Spleen (tissue), 11 donors: Measurements from ENCODE around the gene CFAP20. TPM values are rescaled to one million over a fixed set of nuclear protein-coding genes. Genes with fewer than 3 reads are reported as not detected.

Experiments
- DNase-seq: peaks from one replicate; pipeline ENCODE4 v3.0.0-alpha.2; 2020
- H3K27ac ChIP-seq, 8 donors: fragments of 200-600 bp; sonication (generic) in 7 of 8; 1 replicate in 4 of 8; 2 replicates in 4 of 8; pipeline versions ENCODE4 v1.5.0 to v1.8.0; 2016 to 2021; ENCODE audit warnings: inconsistent platforms in 4 of 8, mild to moderate bottlenecking in 4 of 8, moderate library complexity in 1 of 8
- H3K27me3 ChIP-seq, 7 donors: fragments of 200-600 bp; sonication (generic) in 6 of 7; replicated peaks in 1 of 7; 1 replicate in 4 of 7; 2 replicates in 3 of 7; pipeline versions ENCODE4 v1.5.0 to v1.8.0; 2016 to 2021; ENCODE audit warnings: inconsistent platforms in 3 of 7, mild to moderate bottlenecking in 1 of 7
- H3K36me3 ChIP-seq, 6 donors: fragments of 200-600 bp; sonication (generic) in 5 of 6; 1 replicate in 4 of 6; 2 replicates in 2 of 6; pipeline versions ENCODE4 v1.5.0 to v1.8.0; 2016 to 2021; ENCODE audit warnings: inconsistent platforms in 2 of 6
- H3K4me1 ChIP-seq, 6 donors: fragments of 200-600 bp; sonication (generic) in 5 of 6; 1 replicate in 3 of 6; 2 replicates in 3 of 6; pipeline versions ENCODE4 v1.5.0 to v1.8.0; 2016 to 2021; ENCODE audit warnings: inconsistent platforms in 3 of 6
- H3K4me3 ChIP-seq, 8 donors: fragments of 200-600 bp; sonication (generic) in 7 of 8; 1 replicate in 4 of 8; 2 replicates in 4 of 8; pipeline versions ENCODE4 v1.5.0 to v1.8.0; 2016 to 2021; ENCODE audit warnings: inconsistent platforms in 4 of 8, mild to moderate bottlenecking in 4 of 8, moderate library complexity in 2 of 8
- H3K9me3 ChIP-seq, 8 donors: fragments of 200-600 bp; sonication (generic) in 7 of 8; 1 replicate in 4 of 8; 2 replicates in 4 of 8; pipeline versions ENCODE4 v1.5.0 to v1.8.0; 2016 to 2021; ENCODE audit warnings: inconsistent platforms in 4 of 8
- CTCF ChIP-seq, 11 experiments: fragments of 200-600 bp in 7 of 11; fragments of 450-650 bp in 4 of 11; sonication (generic) in 4 of 11; IDR thresholded peaks in 8 of 11; conservative IDR thresholded peaks in 3 of 11; 1 replicate in 7 of 11; 2 replicates in 4 of 11; pipeline versions ENCODE4 v1.4.0 to v1.8.0; 2016 to 2021; ENCODE audit warnings: antibody characterized with exemption in 11 of 11, inconsistent platforms in 4 of 11, mild to moderate bottlenecking in 1 of 11
- POLR2A ChIP-seq, 3 donors: fragments of 450-650 bp; IDR thresholded peaks; one replicate each; pipeline ENCODE4 v1.5.1; 2017; ENCODE audit warnings: antibody characterized with exemption in 3 of 3, mild to moderate bottlenecking in 1 of 3
- POLR2AphosphoS5 ChIP-seq, 3 donors: sonication (generic); formaldehyde crosslinking; IDR thresholded peaks; one replicate each; pipeline ENCODE4 v1.5.1; 2017; ENCODE audit warnings: antibody characterized with exemption in 3 of 3
- WGBS, 5 donors: extraction: QIAGEN DNeasy Blood & Tissue Kit in 3 of 5; methylation state at CpG; one replicate each; pipeline versions ENCODE4 v1.1.5 to v1.1.7; 2013 to 2018; 5-methylcytosine and 5-hydroxymethylcytosine counted together
- intact Hi-C: fragments of 100-400 bp; cut with DNase I; formaldehyde crosslinking; loops from one replicate; pipeline ENCODE4 v1.15.0; 2023; ENCODE audit warnings: low total_unique reads
- polyA plus RNA-seq, 3 donors: library from polyadenylated mRNA; stranded (reverse); fragments of 200-250 nt; gene quantifications; one replicate each; pipeline ENCODE4 v1.2.1, GENCODE V29; 2013
- total RNA-seq, 7 donors: library from RNA; depleted of rRNA in 3 of 7; stranded (reverse); fragments of >200 nt in 3 of 7; fragmentation: NEBNext Ultra II Directional in 4 of 7; extraction: Animal tissue kit (Norgen Biotek cat#: 25700) in 4 of 7; gene quantifications; one replicate each; pipeline versions ENCODE4 v1.1.0 to v1.2.1, GENCODE V29; 2016 to 2021
- donor health status: healthy with polysubstance abuse.
- donor health status: DM: no; HTN: no; CAD: no; lungs with moderate emphysema.
- donor health status: DM: no; HTN: no; CAD: no.
- donor health status: Bipolar disorder and iron deficiency.
- donor health status: healthy.
- donor health status: DM: no; HTN: no; CAD: no.
- donor health status: DM: yes; HTN: yes; CAD: no.

CFAP20 gene
- total and polyA plus RNA-seq, 10 donors = 12.0 to 51.3 (median 23.8) TPM

GRCh38 chr16:58116529-58116928 lies 12.7 kb downstream of the CFAP20 start:
- Histone ChIP-seq H3K36me3 (peaks cover 0 to 53% (median 41%) of the 10 kb centered on the region in 6 donors), H3K27ac (no peak overlapping the region), H3K4me3 (no peak overlapping the region), H3K9me3 (no peaks in the 10 kb centered on the region), H3K4me1 (peaks cover 6 to 52% (median 24%) of the 10 kb centered on the region in 6 donors), H3K27me3 (no peaks in the 10 kb centered on the region)
- TF ChIP-seq POLR2AphosphoS5 (IDR thresholded peaks at IDR 0.05) = no peak
- intact Hi-C loops = no loop called here
- WGBS, 5 donors = 91 to 97% (median 96%) methylated on average over 6 of the region's 6 CpGs
- DNase-seq = no peak

- H3K4me3 ChIP-seq = no peak overlapping the region
- H3K27ac ChIP-seq = no peak overlapping the region
- H3K4me1 ChIP-seq = peaks cover 2 to 49% (median 20%) of the 10 kb centered on the region in 6 donors
- H3K9me3 ChIP-seq = no peaks in the 10 kb centered on the region
- H3K36me3 ChIP-seq = peaks cover 0 to 53% (median 41%) of the 10 kb centered on the region in 6 donors
- H3K27me3 ChIP-seq = no peaks in the 10 kb centered on the region
- WGBS, 5 donors = 73 to 78% (median 77%) methylated on average over 6 of the region's 6 CpGs
- no peak for DNase-seq
- TF ChIP-seq POLR2AphosphoS5 (IDR thresholded peaks at IDR 0.05) = no peak
- TF ChIP-seq POLR2A (IDR thresholded peaks at IDR 0.05) = no peak
- no peak for TF ChIP-seq CTCF (IDR thresholded peaks at IDR 0.05 in 8 of 11, conservative IDR thresholded peaks at IDR 0.05 in 3 of 11)
- intact Hi-C loops = no loop called here
Measured at GRCh38 chr16:58116081-58116480, 13.1 kb downstream of the CFAP20 start.

- intact Hi-C loops = no loop called here
- 89 to 94% (median 92%) methylated on average over 22 to 23 of the region's 23 CpGs for WGBS, 5 donors
- no peak overlapping the region for H3K27ac ChIP-seq
- H3K4me1 ChIP-seq = peaks cover 0 to 49% (median 12%) of the 10 kb centered on the region in 6 donors
- TF ChIP-seq POLR2A (IDR thresholded peaks at IDR 0.05) (no peak), CTCF (IDR thresholded peaks at IDR 0.05 in 8 of 11, conservative IDR thresholded peaks at IDR 0.05 in 3 of 11) (no peak), POLR2AphosphoS5 (IDR thresholded peaks at IDR 0.05) (no peak)
- H3K36me3 ChIP-seq = peaks cover 0 to 53% (median 41%) of the 10 kb centered on the region in 6 donors
- no peak for DNase-seq
- H3K27me3 ChIP-seq = no peaks in the 10 kb centered on the region
- H3K9me3 ChIP-seq = no peaks in the 10 kb centered on the region
- no peak overlapping the region for H3K4me3 ChIP-seq
Measured at GRCh38 chr16:58114827-58115825, 14.1 kb downstream of the CFAP20 start.

GRCh38 chr16:58111302-58111627 lies 17.9 kb downstream of the CFAP20 start:
- 61 to 85% (median 76%) methylated on average over 3 of the region's 3 CpGs for WGBS, 5 donors
- TF ChIP-seq POLR2AphosphoS5 (IDR thresholded peaks at IDR 0.05) (no peak), CTCF (IDR thresholded peaks at IDR 0.05 in 8 of 11, conservative IDR thresholded peaks at IDR 0.05 in 3 of 11) (no peak), POLR2A (IDR thresholded peaks at IDR 0.05) (no peak)
- intact Hi-C loops = no loop called here
- no peak overlapping the region for H3K4me3 ChIP-seq
- H3K4me1 ChIP-seq = peaks cover 0 to 31% (median 0%) of the 10 kb centered on the region in 6 donors
- H3K27me3 ChIP-seq = no peaks in the 10 kb centered on the region
- H3K36me3 ChIP-seq = peaks cover 0 to 45% (median 37%) of the 10 kb centered on the region in 6 donors
- no peak for DNase-seq
- H3K9me3 ChIP-seq = no peaks in the 10 kb centered on the region
- no peak overlapping the region for H3K27ac ChIP-seq
